Activated CD4-positive, alpha-beta T cell treated with anti-CD3 and anti-CD28 coated beads, Interleukin-2, Interleukin-4, amounts not matched to agents 100 ng/mL and 50 ng/mL, durations not matched to agents 16 hours and 8 hours (primary cell): ENCODE data around the gene LMF1.

Experiments
- DNase-seq: peaks from one replicate; pipeline ENCODE4 v3.0.0-alpha.2; 2020; ENCODE audit warnings: low spot score

LMF1 gene

GRCh38 chr16:804193-805048 lies 166.4 kb downstream of the LMF1 start:
- DNase-seq = no peak

GRCh38 chr16:803754-804080 lies 167.1 kb downstream of the LMF1 start:
- no peak for DNase-seq
